GM12878 (cell line): ENCODE results near the gene CACNG4. TPM values are rescaled to one million over a fixed set of nuclear protein-coding genes. Genes with fewer than 3 reads are reported as not detected.

ENCODE experiments used
- ATAC-seq: fragments of 200-7000 bp; cut with Tn5 transposase; 3 replicates; pipeline ENCODE4 v1.9.1; 2020; ENCODE audit warnings: mild to moderate bottlenecking, moderate library complexity
- BruUV-seq: library from RNA; stranded (reverse); fragments of 400-500 nt; replicated peaks from 2 replicates; lab custom pipeline; 2021; lab: Mats Ljungman, UMichigan
- CTCF ChIA-PET: fragments of 300-600 bp; sonication (Branson Sonifier 250); formaldehyde crosslinking; extraction: SDS; loops from one replicate; lab custom pipeline; 2021; ENCODE audit warnings: inconsistent platforms; lab: Yijun Ruan, JAX
- POLR2A ChIA-PET: fragments of 350-600 bp; formaldehyde crosslinking; extraction: SDS; loops from one replicate; lab custom pipeline; 2021; ENCODE audit warnings: inconsistent platforms; lab: Charles Lee
- RAD21 ChIA-PET: fragments of 300-600 bp; sonication (Branson Sonifier 250); formaldehyde crosslinking; loops from one replicate; lab custom pipeline; 2023; ENCODE audit warnings: antibody characterized with exemption; ENCODE audit not compliant: unreplicated experiment; lab: Charles Lee
- SMC1A ChIA-PET: fragments of 300-600 bp; sonication (Branson Sonifier 250); formaldehyde crosslinking; loops from one replicate; lab custom pipeline; 2023; ENCODE audit not compliant: unreplicated experiment, uncharacterized antibody; lab: Charles Lee
- DNase-seq: peaks from one replicate; pipeline ENCODE4 v3.0.0-alpha.2; 2011; ENCODE audit warnings: low read depth, low spot score
- FAIRE-seq: peaks from 3 replicates; lab custom pipeline; 2011; peaks lifted over from hg19 to GRCh38; lab: Jason Lieb, UNC
- H2AFZ ChIP-seq: 2 replicates; pipeline ENCODE4 v1.6.0; 2011; ENCODE audit warnings: low read depth, low read length, control low read depth; ENCODE audit not compliant: control insufficient read depth
- H3K27ac ChIP-seq: 2 replicates; pipeline ENCODE4 v1.5.1; 2011; ENCODE audit warnings: control low read depth; ENCODE audit not compliant: control insufficient read depth, insufficient read depth
- H3K27me3 ChIP-seq, 2 experiments: replicated peaks in 1 of 2; 2 replicates each; pipeline versions ENCODE4 v1.6.0 to v1.6.1; 2011; ENCODE audit warnings: low read length in 1 of 2; ENCODE audit not compliant: control insufficient read depth in 2 of 2, insufficient read depth in 2 of 2
- H3K36me3 ChIP-seq, 2 experiments: 2 replicates each; pipeline ENCODE4 v1.5.1; 2011; ENCODE audit warnings: low read length in 1 of 2; ENCODE audit not compliant: control insufficient read depth in 2 of 2, insufficient read depth in 2 of 2
- H3K4me1 ChIP-seq: 2 replicates; pipeline ENCODE4 v1.6.1; 2011; ENCODE audit warnings: mild to moderate bottlenecking, low read length, moderate library complexity, mixed read lengths; ENCODE audit not compliant: control insufficient read depth, insufficient read depth
- H3K4me2 ChIP-seq: 2 replicates; pipeline ENCODE4 v1.6.0; 2011; ENCODE audit warnings: control low read depth; ENCODE audit not compliant: control insufficient read depth, insufficient read depth
- H3K4me3 ChIP-seq: fragments of 200-600 bp; sonication (generic); 2 replicates; pipeline ENCODE4 v1.5.1; 2016
- H3K79me2 ChIP-seq: 2 replicates; pipeline ENCODE4 v1.6.0; 2011; ENCODE audit warnings: low read length; ENCODE audit not compliant: control insufficient read depth, insufficient read depth
- H3K9ac ChIP-seq: 2 replicates; pipeline ENCODE4 v1.8.0; 2011; ENCODE audit warnings: low read length, control low read depth, mixed read lengths; ENCODE audit not compliant: control insufficient read depth, insufficient read depth
- H3K9me3 ChIP-seq: replicated peaks from 3 replicates; pipeline ENCODE4 v1.5.1; 2011; ENCODE audit warnings: mild to moderate bottlenecking, low read length; ENCODE audit not compliant: control insufficient read depth, insufficient read depth
- H4K20me1 ChIP-seq: 2 replicates; pipeline ENCODE4 v1.6.0; 2011; ENCODE audit not compliant: control insufficient read depth, insufficient read depth
- CEBPB ChIP-seq, 2 experiments: fragments of 150-350 bp in 1 of 2; IDR thresholded peaks; 2 replicates each; pipeline ENCODE4 v1.6.1; 2012 to 2014; ENCODE audit warnings: low read depth in 2 of 2, low read length in 2 of 2, borderline replicate concordance in 1 of 2, inconsistent platforms in 1 of 2
- HDAC2 ChIP-seq: fragments of 200-600 bp; sonication (generic); IDR thresholded peaks from 2 replicates; pipeline ENCODE4 v1.6.1; 2017
- PAX8 ChIP-seq: fragments of 450-650 bp; IDR thresholded peaks from 2 replicates; pipeline ENCODE4 v1.6.1; 2017; ENCODE audit warnings: mild to moderate bottlenecking, moderate library complexity
- POLR2AphosphoS5 ChIP-seq: IDR thresholded peaks from 2 replicates; pipeline ENCODE4 v1.6.1; 2011; ENCODE audit warnings: mild to moderate bottlenecking, low read length, inconsistent platforms
- SREBF2 ChIP-seq: IDR thresholded peaks from 2 replicates; pipeline ENCODE4 v1.6.1; 2012; ENCODE audit warnings: mild to moderate bottlenecking, low read length
- WGBS: methylation state at CpG from one replicate; pipeline ENCODE4 v1.1.6; 2016; ENCODE audit warnings: low lambda C conversion rate; ENCODE audit not compliant: insufficient replicate concordance, insufficient coverage; ENCODE audit errors: missing lambda C conversion rate; 5-methylcytosine and 5-hydroxymethylcytosine counted together
- in situ Hi-C: fragments of 300-500 bp; cut with MboI; formaldehyde crosslinking; loops from 9 replicates; pipeline ENCODE4 v1.14.3; 2018; ENCODE audit warnings: mixed read lengths
- intact Hi-C: fragments of 100-400 bp; cut with micrococcal nuclease; formaldehyde crosslinking; loops from one replicate; pipeline ENCODE4 v1.14.2; 2022; ENCODE audit not compliant: unreplicated experiment
- polyA plus RNA-seq, 11 experiments: library from polyadenylated mRNA; depleted of rRNA in 4 of 11; unstranded in 6 of 11; stranded (reverse) in 5 of 11; fragments of >200 nt; fragmentation: Nextera tagmentation in 4 of 11; fragmentation: Illumina TruSeq in 1 of 11; extraction: Ambion mirVana in 4 of 11; extraction: Trizol in 1 of 11; gene quantifications; 1 replicate in 1 of 11; 2 replicates in 10 of 11; pipeline versions ENCODE4 v1.2.1 to v1.2.3, GENCODE V29; 2011 to 2016; ENCODE audit warnings: inconsistent platforms in 2 of 11, missing spikeins in 2 of 11, low read depth in 1 of 11
- total RNA-seq, 4 experiments: library from RNA; depleted of rRNA in 3 of 4; stranded (reverse); fragments of >200 nt in 3 of 4; fragmentation: Illumina TruSeq in 1 of 4; extraction: Trizol in 1 of 4; gene quantifications; 2 replicates each; pipeline versions ENCODE4 v1.2.1 to v1.2.3, GENCODE V29; 2013 to 2021
- TF ChIP-seq, protein P1 (sequence below): fragments of 450-650 bp; IDR thresholded peaks from 2 replicates; pipeline ENCODE4 v1.6.1; 2017; ENCODE audit warnings: borderline replicate concordance
- TF ChIP-seq, protein P2 (sequence below): IDR thresholded peaks from 2 replicates; pipeline ENCODE4 v1.6.1; 2012; ENCODE audit warnings: improper control_type of control experiment, low read depth, low read length; ENCODE audit not compliant: insufficient replicate concordance

CACNG4 gene
- total and polyA plus RNA-seq, 10 of the 15 experiments (the other 5 are each of a cell fraction or from before 2014, with no cell fraction given), result 0.08 TPM; not detected in 8

DNA sequence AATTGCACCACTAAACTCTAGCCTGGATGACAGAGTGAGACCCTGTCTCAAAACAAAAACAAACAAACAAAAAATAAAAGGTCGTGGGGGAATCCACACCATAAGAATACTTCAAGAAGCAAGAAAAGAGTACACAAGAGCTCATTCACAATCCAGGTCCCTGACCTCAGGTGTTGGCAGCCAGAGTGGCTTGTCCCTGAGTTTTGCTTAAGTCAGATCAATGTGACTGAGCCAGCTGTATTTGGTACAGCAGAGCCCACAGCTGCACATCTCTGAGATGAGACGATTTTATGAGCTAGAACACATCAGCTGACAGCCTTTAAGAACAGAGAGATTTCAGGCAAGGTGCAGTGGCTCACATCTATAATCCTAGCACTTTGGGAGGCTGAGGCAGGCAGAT is 102.2 kb downstream of the CACNG4 start:
- H3K4me3 ChIP-seq, result no peak overlapping the region
- intact Hi-C loops, result no loop called here
- H3K4me2 ChIP-seq, result no peak overlapping the region
- TF ChIP-seq, protein P1, sequence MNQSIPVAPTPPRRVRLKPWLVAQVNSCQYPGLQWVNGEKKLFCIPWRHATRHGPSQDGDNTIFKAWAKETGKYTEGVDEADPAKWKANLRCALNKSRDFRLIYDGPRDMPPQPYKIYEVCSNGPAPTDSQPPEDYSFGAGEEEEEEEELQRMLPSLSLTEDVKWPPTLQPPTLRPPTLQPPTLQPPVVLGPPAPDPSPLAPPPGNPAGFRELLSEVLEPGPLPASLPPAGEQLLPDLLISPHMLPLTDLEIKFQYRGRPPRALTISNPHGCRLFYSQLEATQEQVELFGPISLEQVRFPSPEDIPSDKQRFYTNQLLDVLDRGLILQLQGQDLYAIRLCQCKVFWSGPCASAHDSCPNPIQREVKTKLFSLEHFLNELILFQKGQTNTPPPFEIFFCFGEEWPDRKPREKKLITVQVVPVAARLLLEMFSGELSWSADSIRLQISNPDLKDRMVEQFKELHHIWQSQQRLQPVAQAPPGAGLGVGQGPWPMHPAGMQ, result no peak
- TF ChIP-seq PAX8 (no peak), HDAC2 (no peak), CEBPB (IDR thresholded peaks at IDR 0.05; ENCODE audit: borderline replicate concordance in 1 of 2, low read depth in 2 of 2, low read length in 2 of 2) (no peak), SREBF2 (no peak), POLR2AphosphoS5 (no peak)
- TF ChIP-seq, protein P2, sequence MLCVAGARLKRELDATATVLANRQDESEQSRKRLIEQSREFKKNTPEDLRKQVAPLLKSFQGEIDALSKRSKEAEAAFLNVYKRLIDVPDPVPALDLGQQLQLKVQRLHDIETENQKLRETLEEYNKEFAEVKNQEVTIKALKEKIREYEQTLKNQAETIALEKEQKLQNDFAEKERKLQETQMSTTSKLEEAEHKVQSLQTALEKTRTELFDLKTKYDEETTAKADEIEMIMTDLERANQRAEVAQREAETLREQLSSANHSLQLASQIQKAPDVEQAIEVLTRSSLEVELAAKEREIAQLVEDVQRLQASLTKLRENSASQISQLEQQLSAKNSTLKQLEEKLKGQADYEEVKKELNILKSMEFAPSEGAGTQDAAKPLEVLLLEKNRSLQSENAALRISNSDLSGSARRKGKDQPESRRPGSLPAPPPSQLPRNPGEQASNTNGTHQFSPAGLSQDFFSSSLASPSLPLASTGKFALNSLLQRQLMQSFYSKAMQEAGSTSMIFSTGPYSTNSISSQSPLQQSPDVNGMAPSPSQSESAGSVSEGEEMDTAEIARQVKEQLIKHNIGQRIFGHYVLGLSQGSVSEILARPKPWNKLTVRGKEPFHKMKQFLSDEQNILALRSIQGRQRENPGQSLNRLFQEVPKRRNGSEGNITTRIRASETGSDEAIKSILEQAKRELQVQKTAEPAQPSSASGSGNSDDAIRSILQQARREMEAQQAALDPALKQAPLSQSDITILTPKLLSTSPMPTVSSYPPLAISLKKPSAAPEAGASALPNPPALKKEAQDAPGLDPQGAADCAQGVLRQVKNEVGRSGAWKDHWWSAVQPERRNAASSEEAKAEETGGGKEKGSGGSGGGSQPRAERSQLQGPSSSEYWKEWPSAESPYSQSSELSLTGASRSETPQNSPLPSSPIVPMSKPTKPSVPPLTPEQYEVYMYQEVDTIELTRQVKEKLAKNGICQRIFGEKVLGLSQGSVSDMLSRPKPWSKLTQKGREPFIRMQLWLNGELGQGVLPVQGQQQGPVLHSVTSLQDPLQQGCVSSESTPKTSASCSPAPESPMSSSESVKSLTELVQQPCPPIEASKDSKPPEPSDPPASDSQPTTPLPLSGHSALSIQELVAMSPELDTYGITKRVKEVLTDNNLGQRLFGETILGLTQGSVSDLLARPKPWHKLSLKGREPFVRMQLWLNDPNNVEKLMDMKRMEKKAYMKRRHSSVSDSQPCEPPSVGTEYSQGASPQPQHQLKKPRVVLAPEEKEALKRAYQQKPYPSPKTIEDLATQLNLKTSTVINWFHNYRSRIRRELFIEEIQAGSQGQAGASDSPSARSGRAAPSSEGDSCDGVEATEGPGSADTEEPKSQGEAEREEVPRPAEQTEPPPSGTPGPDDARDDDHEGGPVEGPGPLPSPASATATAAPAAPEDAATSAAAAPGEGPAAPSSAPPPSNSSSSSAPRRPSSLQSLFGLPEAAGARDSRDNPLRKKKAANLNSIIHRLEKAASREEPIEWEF, result no peak
- TF ChIP-seq, all 136 proteins: peak for 0
- Histone ChIP-seq H3K27ac (no peak overlapping the region), H3K79me2 (no peaks in the 10 kb centered on the region), H4K20me1 (no peaks in the 10 kb centered on the region), H3K36me3 (no peaks in the 10 kb centered on the region), H3K4me1 (no peaks in the 10 kb centered on the region), H3K27me3 (no peaks in the 10 kb centered on the region), H3K9me3 (no peaks in the 10 kb centered on the region), H2AFZ (no peak overlapping the region), H3K9ac (no peak overlapping the region)
- FAIRE-seq (no peak), ATAC-seq (no peak), DNase-seq (no peak)
- RAD21 ChIA-PET, result no interaction called here
- POLR2A ChIA-PET, result interaction anchor here (1.6 kb wide), 1 partner anchor 12 kb away, joined by 4 read pairs; no protein-coding TSS in a partner anchor
- in situ Hi-C loops, result no loop called here
- 3% methylated on average over 2 of the region's 2 CpGs for WGBS
- CTCF ChIA-PET, result no interaction called here
- SMC1A ChIA-PET, result interaction anchor here (0.8 kb wide), 1 partner anchor 33 kb away, joined by 3 read pairs; no protein-coding TSS in a partner anchor
- no TSS peak for BruUV-seq
